ENCODE measurements around the gene TAF1D.

TAF1D gene

DNA sequence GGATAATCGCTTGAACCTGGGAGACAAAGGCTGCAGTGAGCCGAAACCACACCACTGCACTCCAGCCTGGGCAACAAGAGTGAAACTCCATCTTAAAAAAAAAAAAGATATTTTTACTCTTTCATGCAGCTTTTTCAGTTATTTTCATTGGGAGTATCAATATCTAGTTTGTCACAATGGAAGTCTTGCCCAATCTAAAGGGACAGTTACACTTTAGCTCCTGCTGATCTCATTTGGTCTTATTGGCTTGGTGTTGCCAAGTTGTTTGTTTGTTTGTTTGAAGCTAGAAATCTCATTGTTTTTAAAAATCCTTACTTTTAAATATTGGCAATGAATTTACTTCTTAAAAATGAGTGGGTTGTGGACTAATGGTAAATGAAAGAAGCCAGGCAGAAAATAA, 55.1 kb downstream of the TAF1D start:
- TF ChIP-seq, protein P1, sequence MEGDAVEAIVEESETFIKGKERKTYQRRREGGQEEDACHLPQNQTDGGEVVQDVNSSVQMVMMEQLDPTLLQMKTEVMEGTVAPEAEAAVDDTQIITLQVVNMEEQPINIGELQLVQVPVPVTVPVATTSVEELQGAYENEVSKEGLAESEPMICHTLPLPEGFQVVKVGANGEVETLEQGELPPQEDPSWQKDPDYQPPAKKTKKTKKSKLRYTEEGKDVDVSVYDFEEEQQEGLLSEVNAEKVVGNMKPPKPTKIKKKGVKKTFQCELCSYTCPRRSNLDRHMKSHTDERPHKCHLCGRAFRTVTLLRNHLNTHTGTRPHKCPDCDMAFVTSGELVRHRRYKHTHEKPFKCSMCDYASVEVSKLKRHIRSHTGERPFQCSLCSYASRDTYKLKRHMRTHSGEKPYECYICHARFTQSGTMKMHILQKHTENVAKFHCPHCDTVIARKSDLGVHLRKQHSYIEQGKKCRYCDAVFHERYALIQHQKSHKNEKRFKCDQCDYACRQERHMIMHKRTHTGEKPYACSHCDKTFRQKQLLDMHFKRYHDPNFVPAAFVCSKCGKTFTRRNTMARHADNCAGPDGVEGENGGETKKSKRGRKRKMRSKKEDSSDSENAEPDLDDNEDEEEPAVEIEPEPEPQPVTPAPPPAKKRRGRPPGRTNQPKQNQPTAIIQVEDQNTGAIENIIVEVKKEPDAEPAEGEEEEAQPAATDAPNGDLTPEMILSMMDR (IDR thresholded peaks at IDR 0.05; ENCODE audit: insufficient read depth, low read length) = no peak
- Histone ChIP-seq H3K27me3 (ENCODE audit: insufficient read depth, poor library complexity, severe bottlenecking) (no peaks in the 10 kb centered on the region), H3K27ac (replicated peaks) (no peak overlapping the region), H3K4me3 (replicated peaks; ENCODE audit: insufficient read depth, low read length) (no peak overlapping the region)
- DNase-seq (ENCODE audit: low read depth in 1 of 2, low spot score in 1 of 2) = no peak

Small RNAs within 50 kb of the gene (microRNA-seq; reads per million reads assigned to microRNA genes)
- gene MIR1304 = 59.7 reads per million, percentile 63 among the genes with 10 or more reads in this experiment
